GM19452 (cell line): ENCODE measurements around the gene ECD.

Source experiments
- ATAC-seq: cut with Tn5 transposase; IDR thresholded peaks from one replicate; pipeline ENCODE4 v1.9.1; 2021; ENCODE audit not compliant: unreplicated experiment

The ECD gene

DNA sequence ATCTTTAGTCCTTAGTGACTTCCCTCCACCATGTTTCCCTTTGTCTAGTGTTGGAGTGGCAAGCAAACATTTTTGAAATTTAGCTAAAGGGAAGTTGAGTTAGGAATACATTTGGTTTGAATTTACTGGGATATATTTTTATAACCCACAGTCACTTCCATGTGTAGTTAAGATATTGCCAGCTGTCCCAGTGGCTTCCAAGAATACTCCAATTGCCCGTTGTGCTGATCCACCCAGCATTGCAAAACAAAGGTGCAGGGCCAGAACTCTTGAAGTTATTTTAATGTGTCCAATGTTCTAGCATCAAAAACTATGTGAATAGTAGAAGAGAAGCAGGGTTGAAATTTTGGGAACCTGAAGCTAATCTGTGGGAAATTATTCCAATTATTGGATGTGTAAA, 68.7 kb downstream of the ECD start:
- no peak for ATAC-seq

GRCh38 chr10:73097305-73097670, 70.5 kb downstream of the ECD start:
- peak; percentile 1 for ATAC-seq

DNA sequence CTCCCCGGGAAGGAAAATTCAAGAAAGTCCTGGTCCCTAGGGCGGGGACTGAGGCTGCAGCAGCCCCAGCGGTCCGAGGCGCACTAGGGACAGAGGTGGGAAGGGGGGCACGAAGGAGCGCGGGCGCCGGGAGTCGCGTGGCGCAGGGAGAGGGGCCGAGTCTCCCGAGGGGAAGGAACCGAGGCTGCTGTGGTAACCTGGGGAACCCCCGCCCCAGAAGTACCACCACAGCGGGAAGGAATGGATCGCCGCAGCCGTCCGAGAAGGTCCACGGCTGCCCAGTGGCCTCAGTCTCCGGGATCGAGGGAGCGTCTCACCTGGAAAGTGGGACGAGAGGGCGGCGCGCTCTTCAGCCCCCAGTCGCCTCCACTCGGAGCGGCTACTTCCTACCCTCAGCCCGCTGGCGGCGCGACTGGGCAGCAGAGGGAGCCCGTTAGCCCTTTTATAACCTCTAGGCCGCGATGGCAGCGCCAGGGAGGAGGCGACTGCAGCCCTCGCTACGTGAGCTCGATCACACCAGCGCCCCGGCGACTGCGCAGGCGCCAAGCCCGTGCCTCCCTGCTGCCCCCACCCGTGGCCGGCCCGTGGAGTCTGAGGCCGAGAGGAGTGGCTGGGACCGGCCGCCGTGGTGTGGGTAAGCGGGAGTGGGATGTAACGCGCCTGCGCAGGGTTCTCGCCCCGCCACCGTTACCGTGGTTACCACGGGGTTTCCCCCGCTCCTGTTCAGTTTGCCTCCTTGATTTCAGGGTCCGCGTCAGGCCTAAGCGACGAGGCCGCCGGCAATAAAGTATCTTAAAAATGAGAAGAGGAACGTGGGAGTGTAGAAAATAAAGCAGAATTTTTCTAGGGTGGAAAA, 71.1 kb downstream of the ECD start, which contains the start of gene P4HA1:
P4HA1 (minus strand) TSS at position 418 of the 856 bp plus-strand sequence. CDS start 21,983 bp downstream, outside the sequence.
- ATAC-seq: peak; percentile 76

- ATAC-seq: peak; percentile 34
Observed at GRCh38 chr10:73096041-73096448, 71.8 kb downstream of the ECD start.

DNA sequence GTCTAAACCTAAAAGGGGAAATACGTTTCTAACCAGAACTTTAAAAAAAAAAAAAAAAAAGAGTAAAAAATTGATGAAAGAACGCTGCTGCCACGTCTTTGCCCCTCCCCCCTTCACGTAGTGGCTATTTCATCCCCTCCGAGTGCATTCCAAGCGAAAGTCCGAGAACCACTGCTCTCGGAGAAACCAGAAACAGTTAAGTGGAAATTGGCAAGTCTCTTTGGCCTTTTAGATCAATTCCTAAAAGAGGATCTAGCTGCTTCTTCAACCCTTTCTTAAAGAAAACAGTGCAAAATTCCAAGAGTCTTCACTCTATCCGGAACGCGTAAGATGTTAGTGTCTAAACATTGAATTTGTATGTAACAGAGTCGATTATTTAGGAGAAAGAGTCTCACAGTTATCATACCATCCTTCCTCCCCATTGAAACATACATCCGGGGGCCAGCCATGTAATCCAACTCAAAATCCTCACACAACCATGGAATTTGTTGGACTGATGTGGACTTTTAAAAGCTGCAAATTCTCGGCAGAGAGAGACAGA, 72.3 kb downstream of the ECD start:
- ATAC-seq: no peak

DNA sequence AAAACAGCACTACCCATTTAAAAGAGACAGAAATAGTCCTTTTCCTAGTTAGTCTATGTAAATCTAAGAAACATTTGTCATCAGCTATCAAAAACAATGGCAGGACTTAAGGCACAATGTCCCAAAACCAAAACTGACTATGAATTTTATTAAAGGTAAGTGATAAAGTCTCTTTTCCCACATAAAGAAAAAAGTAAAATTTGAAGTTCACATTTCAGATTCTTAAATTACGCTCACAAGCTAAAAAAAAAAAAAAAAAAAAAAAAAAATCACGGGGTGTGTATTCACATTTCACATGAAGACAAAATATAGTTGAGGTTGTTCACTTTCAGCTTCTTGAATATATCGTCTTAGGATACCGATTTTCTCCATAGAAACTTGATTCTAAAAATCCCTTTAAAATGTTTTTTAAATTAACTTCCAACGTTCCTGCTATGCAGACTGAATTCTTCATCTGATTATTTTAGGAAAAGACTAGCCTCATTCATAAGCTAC, 72.8 kb downstream of the ECD start:
- no peak for ATAC-seq

GRCh38 chr10:73093922-73094850, 73.6 kb downstream of the ECD start:
- no peak for ATAC-seq

DNA sequence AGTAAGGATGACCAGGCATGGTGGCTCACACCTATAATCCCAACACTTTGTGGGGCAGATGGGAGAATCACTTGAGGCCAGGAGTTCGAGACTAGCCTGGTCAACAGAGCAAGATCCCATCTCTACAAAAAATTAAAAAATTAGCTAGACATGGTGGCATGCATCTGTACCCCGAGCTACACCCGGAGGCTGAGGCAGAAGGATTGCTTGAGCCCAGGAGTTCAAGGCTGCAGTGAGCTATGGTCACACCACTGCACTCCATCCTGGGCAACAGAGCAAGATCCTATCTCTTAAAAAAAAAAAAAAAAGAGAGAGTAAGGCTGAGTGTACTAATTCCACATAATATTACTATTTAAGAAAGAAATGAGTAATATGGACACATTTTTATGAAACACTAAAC, 75.0 kb downstream of the ECD start:
- no peak for ATAC-seq

GRCh38 chr10:73088304-73088703, 79.5 kb downstream of the ECD start:
- ATAC-seq: no peak

- ATAC-seq: no peak
Observed at GRCh38 chr10:73086816-73087215, 81.0 kb downstream of the ECD start.

GRCh38 chr10:73084209-73084608, 83.6 kb downstream of the ECD start:
- no peak for ATAC-seq
